HG03135 (cell line): Measurements from ENCODE around the gene DOC2A.
A peak's percentile ranks its signal among the peaks of the same experiment; 100 is the strongest.
"Not testable (repeated sequence)": the region's sequence is repeated elsewhere in the genome, so short reads cannot be mapped to it uniquely, and the experiment has no call there.

ENCODE experiments used
- ATAC-seq: cut with Tn5 transposase; IDR thresholded peaks from one replicate; pipeline ENCODE4 v1.9.1; 2021; ENCODE audit warnings: mild to moderate bottlenecking, moderate library complexity; ENCODE audit not compliant: unreplicated experiment

DOC2A gene

DNA sequence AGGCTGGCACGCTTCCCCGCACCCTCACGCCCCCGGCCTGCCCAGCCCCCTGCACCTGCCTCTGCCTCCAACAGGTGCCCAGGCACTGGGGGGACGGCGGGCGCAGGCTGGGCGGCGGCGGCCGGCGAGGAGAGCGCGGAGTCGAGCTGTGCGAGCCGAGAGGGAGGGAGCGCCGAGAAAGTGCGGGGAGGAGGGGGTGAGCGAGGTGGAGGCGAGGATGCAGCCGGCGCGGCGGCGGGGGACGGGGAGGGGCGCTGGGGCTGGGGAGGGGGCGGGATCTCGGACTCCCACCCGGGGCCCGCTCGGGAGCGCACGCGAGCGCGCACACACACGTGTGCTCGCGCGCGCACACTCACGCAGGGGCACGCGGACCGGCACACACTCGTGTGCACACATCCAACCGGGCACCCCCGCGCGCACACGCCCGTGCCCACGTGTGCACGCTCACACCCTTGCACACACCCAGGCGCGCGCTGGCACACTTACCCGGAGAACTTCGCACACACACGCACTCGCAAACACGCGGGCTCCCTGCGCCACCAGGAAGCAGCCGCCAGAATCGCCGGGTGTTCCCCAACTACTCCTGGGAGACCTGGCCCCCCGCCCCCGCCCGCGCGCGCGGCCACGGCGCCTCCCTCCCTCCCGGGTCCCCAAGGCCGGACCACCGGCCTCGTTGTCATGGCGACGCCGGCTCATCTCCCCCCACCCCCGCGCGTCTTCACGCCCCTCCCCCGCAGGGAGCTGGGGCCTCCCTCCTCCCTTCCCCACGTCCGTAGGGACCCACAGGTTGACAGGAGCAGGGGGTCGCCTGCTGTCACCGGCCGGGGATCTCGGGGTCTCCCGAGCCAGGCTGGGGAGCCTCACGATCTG, at the start of gene DOC2A:
Gene DOC2A (minus strand): TSS at position 184 of the 870 bp plus-strand sequence. CDS start 805 bp downstream, outside the sequence.
- no peak for ATAC-seq

DNA sequence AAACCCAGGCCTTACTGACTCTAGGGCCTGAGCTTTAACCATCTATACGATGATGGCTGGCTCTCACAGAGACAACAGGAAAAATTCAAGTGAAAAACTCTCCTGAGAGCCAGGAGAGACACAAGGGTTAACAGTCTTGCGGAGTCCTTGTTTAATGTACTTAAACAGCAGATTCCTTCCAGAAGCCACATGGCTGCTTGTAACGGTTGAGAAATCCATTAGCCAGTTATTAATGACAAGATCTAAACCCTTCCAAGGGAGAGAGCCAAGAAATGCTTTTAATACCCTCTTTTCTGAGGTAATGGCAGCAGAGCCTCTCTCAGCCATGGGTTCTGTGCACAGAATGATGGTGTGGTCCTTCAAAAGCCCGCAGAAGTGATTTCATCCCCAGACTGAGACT, 49.5 kb upstream of the DOC2A start:
- ATAC-seq = no peak

DNA sequence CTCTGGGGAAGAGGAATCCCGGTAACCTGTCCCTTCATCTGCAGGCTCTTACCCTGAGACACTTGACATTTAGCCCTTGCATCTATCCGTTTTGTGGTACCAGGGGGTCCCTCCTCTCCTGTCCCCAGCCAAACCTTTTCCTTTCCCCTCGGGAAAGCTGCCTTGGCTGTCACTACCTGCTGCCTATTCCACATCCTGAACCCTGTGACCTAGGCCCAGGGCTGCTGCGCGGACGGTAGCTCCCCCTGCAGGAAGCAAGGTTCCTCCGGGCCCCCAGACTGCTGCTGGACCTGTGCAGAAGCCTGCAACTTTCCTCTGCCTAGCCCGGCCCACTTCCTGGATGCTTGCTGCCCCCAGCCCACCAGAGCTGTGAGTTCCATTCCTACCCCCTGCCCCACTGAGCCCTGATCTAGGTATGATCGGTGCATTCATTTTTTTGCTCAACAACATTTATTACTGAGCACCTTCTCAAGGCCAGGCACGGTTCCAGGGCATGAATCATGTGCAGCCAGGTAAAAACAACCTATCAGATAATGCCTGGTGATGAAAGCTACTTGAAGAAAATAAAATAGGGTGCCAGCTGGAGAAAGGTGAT, 44.2 kb upstream of the DOC2A start:
- ATAC-seq = no peak

DNA sequence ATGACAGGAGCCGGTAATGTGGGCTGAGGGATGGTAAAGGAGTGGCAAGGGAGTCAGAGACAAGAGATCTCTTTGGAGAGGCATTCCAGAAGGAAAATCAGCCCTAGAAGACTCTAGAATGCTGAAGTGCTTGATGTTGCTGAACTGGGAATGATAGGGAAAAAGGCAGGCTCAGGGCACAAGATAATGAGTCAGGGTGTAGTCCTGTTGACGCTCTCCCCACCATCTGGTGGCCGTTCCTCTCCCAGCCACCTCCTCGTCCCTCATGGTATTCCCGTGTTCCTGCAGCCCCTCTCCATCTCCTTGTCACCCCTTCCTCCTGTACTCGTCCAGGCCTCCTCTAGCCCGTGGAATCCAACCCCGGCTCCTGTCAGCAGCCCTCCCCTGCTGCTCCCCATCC, 43.6 kb upstream of the DOC2A start:
- ATAC-seq = no peak

DNA sequence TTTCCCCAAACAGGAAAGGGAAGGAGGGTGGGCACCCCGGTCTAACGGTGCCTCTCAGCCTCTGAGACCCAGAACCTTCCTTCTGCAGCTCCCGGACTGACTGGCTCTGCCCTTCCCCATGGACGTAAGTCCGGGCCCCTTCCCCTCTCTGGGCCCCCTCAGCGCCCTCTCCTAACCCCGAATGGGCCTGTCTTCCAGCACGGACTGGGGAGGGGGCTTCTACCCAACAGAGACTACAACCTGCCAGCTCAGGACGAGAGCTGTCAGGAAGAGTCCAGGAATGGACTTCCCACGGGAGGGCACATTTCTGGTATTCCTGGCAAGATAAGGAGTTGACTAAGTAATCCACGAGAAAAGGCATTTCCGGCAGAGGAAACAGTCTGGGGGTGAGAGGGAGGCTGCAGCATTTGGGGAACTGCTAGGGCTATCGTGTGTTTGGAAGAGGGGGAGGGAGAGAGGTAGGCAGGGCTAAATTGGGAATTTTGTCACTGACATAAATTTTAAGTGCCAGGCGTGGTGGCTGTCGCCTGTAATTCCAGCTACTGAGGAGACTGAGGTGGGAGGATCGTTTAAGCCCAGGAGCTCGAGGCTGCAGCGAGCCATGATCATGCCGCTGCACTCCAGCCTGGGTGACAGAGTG, 42.7 kb upstream of the DOC2A start:
- no peak for ATAC-seq

DNA sequence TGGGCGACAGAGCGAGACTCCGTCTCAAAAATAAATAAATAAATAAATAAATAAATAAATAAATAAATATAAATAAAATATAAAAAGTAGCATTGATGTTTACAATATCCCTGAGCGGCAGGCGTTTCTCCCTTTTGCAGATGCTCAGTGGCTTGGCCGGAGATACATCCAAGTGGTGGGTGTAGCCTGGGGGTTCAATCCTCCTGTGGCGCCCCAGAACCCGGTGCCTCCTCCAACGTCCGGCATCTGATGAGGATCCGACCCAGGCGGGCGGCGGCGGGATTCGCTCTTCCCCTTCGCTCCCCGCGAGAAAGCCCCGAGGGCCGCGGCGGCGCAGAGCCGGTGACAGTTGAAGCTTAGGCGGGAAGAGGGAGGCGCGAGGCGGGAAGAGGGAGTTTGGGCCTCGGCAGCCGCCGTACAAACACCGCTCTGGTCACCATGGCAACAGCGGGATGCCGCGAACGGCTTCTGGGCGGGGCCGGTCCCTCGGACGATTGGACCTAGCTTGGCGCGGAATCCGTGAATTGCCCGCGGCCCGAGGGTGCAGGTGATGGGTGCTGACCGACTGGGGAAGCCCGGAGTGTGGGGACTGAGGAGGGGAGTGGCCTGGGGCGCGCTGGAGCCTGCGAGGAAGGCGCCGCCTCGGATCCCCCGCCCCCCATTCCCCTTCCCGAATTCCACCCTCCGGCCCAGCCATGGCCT, 42.0 kb upstream of the DOC2A start:
- peak; percentile 78 for ATAC-seq

DNA sequence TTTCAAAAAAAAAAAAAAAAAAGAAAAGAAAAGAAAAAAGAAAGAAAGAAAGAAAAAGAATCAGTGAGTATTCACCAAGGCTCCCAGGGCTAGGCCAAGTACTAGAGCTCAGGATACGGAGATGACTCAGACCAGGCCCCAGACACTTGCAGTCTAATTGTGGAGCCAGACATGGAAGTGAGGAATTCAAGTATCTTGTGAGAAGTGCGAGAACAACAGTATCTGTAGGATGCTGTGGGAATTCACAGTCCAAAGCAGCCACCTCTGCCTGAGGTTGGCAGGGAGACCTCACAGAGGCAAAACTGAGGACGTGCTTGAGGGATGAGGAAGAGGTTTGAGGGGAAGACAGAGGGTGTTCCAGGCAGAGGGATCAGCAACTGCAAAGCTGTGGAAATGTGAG, 40.7 kb upstream of the DOC2A start:
- no peak for ATAC-seq

DNA sequence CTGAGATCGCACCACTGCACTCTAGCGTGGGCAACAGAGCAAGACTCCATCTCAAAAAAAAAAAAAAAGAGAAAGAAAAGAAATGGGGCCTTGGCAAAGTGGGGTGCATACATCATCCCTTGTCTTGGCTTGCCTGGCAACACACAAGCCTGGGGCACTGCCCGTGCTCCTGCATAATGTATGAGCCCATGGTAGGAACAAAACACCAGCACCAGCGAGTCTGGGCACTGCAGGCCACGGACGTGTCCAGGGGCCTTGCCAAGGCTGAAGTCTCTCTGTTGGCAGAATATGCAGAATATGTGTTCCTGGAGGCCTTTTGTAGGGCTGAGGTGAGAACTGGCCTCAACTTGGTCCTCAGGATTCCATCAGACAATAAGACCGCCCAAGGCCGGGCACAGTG, 39.0 kb upstream of the DOC2A start:
- no peak for ATAC-seq

DNA sequence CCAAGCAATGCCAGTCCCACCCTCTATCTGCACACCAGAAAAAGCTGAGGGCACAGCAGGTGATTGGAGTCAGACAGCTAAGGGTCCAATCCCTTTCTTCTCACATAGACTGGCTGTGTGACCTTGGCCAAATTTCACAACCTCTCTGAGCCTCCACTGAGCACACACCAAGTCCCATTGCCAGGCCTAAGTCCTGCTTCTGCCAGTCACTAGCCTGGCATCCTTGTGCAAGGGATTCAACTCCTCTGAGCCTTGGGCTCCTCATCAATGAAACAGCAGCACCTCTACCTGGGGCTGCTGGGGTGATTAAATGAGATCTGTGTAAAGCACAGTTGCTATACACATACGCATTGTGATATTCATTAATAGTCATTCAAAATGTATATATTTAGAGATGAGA, 35.8 kb upstream of the DOC2A start:
- no peak for ATAC-seq

DNA sequence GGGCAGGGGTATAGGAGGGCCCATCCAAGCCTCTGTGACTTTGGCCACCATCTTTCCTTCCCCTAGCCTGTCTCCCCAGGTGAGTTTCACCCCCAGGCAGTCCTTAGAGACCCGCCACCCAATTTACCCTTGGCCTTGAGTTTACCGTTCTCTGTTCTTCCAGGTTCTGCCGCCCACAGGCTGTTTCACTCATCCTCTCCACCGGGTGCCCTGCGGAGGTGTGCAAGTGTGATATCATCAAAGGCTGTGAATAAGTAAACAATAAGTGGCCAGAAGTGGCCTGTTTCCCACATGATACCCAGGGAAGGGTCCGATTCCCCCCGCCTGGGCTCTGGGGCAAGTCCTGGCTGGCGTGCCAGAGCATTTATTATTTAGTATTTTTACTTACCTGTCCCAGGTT, 35.4 kb upstream of the DOC2A start:
- no peak for ATAC-seq

DNA sequence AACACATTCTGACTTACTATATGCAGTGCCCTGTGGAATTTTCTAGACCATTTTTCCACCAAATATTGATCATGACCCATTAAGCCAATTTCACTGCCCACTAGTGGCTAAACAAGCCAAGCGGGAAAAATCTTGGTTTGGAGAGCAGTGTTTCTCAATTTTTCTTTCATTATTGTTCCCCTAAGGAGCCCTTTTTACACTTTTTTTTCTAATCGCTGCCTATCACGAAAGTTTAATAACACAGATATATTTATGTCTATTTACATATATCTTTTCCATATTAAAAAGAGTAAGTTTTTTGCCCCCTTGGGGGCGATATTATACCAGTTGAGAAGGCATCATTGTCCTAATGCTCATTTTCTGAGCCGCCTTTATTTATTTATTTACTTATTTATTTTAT, 31.0 kb upstream of the DOC2A start:
- no peak for ATAC-seq

DNA sequence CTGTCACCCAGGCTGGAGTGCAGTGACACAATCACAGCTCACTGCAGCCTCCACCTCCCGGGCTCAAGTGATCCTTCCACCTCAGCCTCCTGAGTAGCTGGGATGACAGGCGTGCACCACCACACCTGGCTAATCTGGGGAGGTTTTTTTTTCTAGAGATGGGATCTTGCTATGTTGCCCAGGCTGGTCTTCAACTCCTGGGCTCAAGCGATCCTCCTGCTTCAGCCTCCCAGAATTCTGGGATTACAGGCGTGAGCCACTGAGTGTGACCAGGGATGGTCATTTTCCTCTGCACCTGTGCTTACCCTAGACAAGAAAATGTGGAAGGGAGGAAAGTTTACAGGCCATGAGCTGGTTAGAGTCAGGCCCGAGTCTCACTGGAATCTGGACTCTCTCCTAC, 29.9 kb upstream of the DOC2A start:
- not testable (repeated sequence) for ATAC-seq

DNA sequence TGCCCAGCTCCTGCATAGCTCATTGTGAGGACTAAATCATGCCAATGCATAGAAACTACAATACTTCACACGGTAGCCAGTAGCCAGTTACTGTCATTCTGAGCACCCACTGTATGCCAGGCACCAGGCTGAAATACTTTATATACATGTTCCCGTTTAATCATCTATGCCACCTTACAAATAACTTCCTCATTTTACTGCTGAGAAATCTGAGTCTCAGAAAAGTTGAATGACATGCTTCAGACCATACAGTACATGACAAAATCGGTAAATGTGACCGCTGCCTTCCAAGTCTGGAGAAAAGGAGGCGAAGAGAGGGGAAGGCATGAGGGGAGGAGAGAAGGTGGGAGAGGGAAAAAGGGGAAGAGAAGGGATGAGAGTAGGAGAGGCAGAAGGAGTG, 29.4 kb upstream of the DOC2A start:
- no peak for ATAC-seq

DNA sequence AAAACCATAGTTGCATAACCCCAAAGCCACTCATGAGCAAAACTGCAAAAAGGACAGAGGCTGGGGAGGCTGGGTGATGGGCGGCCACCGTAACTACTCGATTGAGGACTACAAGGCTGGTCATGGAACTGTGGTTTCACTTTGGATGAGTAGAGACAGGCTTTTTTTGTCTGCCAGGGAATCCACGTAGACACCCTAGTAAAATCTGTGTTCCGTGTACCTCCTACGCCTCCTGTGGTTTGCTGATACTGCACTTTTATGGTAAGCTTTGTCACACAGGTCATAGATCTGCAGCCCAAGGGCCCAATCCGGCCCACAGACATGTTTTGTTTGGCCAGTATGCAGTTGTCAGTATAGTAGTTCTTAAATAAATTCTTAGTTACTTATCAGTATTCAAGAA, 22.4 kb upstream of the DOC2A start:
- no peak for ATAC-seq

DNA sequence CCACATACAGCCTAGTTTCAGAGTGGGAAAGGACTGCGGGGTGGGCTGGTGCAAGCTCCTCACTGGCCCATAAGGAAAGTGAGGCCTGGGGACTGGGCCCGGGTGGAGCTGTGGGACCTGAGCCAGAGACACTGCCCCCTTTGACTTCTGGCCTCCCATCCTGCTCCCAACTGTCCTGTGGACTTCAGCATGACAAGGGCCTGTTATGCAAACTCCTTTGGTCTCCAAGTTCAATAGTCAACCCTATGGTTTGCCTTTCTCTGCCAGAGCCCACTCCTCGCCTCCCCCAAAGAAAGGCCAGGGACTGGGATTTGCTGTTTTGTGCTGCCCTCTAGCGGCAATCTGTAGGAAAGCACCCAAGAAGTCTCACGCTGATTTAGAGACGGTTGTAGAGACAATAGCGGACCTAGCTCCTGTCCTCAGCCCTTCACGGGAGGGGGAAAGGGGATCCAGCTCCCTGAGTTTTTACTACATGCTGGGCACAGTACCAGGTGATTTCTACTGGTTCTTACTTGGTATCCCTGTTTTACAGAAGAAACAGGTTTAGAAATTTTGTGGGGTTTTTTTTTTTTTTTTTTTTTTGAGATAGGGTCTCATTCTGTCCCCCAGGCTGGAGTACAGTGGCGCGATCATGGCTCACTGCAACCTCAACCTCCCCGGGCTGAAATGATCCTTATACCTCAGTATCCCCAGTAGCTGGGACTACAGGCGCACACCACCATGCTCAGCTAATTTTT, 21.4 kb upstream of the DOC2A start:
- ATAC-seq = no peak

DNA sequence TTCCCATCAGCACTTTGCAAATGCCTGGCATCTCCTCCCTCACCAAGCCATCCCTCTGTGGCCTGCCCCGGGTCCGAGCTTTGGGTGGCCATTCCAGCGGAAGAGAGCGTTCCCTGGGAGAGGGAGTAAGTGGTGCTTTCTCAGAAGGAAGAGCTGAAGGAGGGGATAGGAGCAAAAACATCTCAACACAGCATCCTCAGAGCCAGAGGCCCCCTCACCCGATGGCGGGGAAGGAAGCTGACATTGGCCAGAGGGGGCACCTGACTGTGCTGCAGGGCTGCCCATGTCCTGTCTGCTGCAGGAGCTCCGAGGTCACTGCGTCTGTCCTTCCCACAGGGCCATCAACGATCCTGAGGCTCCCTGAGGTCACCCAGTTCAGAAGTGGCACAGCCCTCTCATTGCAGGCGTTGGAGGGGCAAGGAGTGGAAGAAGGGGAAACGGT, 20.7 kb upstream of the DOC2A start:
- no peak for ATAC-seq

DNA sequence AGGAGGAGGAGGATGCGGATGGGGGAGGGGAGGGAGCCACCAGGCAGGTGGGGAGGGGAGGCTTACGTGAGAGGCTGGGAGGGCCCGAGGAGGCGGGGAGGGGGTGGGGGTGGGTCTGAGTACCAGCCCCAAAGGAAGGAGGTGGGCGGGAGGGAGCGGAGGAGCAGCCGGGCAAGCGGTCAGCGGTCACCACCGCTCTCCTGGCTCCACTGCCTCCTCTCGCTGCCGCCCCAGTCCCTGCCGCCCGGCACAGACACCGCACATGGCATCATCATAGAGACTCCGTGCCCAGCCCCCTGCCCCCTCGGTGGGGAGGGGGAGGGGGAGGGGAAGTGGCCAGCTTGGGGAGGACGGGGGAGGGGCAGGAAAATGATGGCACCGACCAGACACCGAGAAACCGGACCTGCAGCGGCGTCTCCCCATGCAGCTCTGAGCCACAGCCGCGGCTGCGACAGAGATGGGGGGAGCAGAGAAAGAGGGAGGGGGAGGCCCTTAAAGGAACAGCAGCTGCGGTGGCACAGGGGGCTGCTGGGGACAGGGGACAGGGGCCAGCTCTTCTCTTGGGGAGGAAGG, 20.1 kb upstream of the DOC2A start, which contains the start of gene TLCD3B:
Gene TLCD3B (minus strand): TSS at position 431 of the 573 bp plus-strand sequence. CDS start 744 bp downstream, outside the sequence.
- ATAC-seq = no peak

DNA sequence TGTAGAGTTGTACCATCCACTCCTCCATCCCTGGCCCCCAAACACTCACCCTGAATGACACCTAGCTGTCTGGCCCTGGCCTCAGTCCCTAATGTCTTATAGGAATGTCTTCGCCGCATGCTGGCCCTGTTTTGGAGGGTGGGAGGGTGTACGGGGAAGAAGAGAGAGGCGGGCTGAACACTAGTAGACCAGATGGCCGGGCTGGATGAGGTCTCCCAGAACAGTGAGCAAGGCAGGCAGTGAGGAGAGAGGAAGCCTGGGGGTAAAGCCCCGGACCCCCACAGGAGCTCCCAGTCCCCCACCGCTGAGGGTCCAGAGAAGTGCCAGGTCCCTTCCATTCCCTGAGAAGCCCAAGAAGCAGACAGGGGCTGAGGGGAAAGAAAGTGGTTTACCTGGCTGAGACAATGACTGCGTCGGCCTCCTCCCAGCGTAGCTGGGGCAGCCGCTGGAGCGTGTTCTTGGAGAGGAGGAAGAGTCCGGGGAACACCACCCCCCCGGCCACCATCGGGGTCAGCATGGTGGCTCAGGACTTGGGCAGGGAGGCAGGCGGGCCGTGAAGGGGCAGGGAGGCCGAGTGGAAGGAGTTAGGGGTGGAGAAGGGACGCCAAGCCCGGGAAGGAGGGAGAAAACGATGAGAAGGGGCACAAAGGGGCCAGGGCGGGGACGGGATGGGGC, 19.3 kb upstream of the DOC2A start:
- ATAC-seq = no peak

DNA sequence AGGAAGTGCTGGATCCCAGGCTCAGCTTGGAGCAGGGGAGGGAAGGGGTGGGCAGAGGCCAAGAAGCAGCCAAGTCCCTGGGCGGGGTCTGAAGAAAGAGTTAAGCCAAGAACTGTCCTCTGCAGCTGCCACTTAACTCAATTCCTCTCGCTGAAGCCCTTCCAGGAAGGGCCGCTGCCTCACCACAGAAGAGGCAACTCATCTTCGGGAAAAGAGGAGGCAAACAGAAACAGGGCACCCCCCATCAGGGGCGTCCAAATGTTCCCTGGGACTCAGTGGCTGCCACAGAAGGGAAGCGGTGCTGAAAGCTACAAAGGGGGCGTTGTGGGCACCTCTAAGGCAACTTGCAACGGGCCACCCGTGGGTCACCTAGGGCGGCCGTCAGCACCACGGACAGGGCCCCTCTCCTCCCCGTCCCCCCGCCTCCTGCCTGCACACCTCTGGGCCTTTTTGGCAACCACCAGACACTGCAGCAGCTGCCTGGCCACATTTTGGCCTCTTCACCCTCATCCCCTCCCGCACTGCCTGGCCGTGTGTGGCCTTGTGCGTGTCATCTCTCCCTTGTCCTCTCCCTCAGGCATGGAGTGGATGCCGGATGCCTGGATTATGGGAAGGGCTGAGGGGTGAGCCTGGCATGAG, 17.7 kb upstream of the DOC2A start:
- ATAC-seq = no peak
